Suppressor macrophage treated with lipopolysaccharide for 1 hour (primary cell): ENCODE data around the gene ASCL5.

Experiments
- DNase-seq, 3 donors: peaks; one replicate each; pipeline ENCODE4 v3.0.0-alpha.2; 2020 to 2022

ASCL5 gene

GRCh38 chr1:201080135-201080534, 46.8 kb downstream of the ASCL5 start:
- DNase-seq = no peak

- DNase-seq = no peak
Observed at GRCh38 chr1:201077736-201078135, 49.2 kb downstream of the ASCL5 start.

- DNase-seq = no peak
Observed at GRCh38 chr1:201077116-201077515, 49.9 kb downstream of the ASCL5 start.

- DNase-seq = no peak
Observed at GRCh38 chr1:201076092-201076491, 50.9 kb downstream of the ASCL5 start.

- no peak for DNase-seq
Observed at GRCh38 chr1:201074018-201074417, 53.0 kb downstream of the ASCL5 start.

GRCh38 chr1:201072922-201073321, 54.1 kb downstream of the ASCL5 start:
- no peak for DNase-seq

DNA sequence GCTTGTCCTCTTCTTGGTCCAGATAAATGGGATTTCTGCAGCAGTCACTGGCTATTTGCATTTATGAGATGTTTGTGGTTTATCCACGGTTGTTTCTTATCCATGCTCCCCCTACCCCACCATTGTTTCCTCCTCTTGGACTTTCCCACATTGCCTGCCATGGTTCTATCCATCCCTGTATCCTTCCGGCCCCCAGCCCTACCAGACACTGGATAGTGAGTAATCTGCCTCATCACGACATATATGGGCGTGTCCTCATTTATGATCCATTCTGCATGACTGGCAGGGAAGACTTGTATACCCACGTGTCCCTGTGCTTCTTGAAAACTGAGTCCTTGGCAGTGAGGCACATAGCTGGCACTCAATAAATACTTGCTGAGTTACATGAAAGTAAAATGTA, 54.8 kb downstream of the ASCL5 start:
- DNase-seq = no peak

GRCh38 chr1:201069636-201070035, 57.3 kb downstream of the ASCL5 start:
- no peak for DNase-seq

DNA sequence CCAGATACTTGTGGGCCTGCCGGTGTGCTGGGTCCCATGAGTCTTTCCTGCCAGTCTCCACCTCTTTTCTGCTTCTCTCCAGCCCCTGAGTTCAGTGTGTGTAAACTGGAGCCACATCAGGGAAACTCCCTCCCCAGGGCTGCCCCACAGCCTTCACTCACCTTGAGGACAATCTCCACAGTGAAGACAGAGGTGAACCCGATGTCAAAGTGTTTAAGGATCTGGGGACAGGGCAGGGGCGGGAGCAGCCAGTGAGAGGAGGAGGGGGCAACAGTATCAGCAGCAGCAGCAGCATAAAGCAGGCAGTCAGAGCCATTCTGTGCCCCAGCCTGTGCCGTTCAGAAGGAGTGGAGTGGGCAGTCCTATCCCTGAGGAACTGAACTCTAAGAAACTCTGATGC, 58.0 kb downstream of the ASCL5 start:
- DNase-seq = no peak

- DNase-seq = no peak
Observed at GRCh38 chr1:201066986-201067385, 60.0 kb downstream of the ASCL5 start.

DNA sequence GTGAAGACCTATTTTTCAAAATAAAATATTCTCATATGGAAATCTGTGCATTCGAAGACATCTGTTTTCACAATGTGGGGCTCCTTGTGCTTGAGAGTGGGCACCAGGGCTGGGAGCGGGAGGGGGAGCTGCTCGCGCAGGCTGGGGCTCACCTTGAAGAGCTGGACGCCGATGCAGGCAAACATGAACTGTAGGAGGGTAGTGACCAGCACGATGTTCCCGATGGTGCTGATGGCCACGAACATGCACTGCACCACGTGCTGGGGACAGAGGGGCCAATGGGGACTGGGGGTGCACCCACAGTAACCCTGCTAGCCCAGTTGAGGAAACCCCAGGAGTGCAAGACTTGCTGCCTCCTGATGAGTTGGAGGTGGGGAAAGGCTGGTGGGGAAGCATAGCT, 61.3 kb downstream of the ASCL5 start:
- no peak for DNase-seq

- no peak for DNase-seq
Observed at GRCh38 chr1:201064806-201065205, 62.2 kb downstream of the ASCL5 start.
